Middle frontal gyrus (tissue), 1 donor: ENCODE measurements around the gene FYB2.

Source experiments
- DNase-seq: peaks from one replicate; pipeline ENCODE4 v3.0.0-alpha.2; 2015; ENCODE audit warnings: low spot score; ENCODE audit errors: extremely low spot score

Gene FYB2

DNA sequence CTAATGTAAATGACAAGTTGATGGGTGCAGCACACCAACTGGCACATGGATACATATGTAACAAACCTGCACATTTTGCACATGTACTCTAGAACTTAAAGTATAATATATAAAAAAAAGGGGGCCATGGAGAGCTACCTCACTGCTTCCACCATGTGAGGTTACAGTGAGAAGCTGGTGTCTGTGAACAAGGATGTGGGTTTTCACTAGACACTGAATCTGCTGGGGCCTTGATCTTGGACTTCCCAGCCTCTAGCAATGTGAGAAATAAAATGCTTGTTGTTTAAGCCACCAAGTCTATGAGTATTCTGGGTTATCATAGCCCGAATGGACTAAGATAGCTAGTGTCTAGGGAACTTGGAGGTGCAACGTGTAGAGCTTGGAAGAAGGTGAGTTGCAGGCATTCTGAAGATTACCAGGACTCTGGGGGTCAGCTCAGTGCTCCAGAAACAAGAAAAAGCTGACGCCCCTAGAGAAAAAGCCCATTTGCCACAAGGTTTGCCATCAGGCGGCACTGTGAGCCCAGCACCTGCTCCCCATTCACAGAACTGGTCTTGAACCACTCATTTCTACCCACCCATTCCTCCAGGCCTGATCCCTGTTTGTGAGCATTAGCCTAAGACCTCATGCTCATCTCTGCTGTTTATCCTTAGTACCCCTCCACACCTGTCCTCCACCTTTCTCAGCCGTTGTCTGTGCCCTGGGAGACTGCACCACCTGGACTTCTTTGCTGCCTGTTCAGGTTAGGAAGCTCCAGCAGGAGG, 15.1 kb upstream of the FYB2 start:
- DNase-seq = no peak

DNA sequence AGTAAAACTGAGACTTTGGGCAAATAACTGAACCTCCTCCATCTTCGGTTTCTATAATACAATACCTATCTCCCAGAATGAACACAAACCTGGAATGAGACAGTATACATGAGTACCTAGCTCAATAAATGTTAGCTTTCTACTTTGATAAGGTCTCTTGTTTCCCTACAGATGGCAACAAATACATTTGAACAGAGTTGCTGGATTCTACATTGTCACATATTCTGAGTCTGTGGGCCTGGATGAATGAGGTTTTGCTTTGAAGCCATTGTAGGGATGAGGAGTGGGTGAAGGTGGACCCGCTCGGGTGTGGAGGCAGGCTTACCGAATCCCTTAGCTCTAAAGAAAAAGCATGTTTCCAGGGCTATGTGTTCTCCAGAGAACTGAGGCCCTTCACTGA, 13.9 kb upstream of the FYB2 start:
- DNase-seq = no peak

DNA sequence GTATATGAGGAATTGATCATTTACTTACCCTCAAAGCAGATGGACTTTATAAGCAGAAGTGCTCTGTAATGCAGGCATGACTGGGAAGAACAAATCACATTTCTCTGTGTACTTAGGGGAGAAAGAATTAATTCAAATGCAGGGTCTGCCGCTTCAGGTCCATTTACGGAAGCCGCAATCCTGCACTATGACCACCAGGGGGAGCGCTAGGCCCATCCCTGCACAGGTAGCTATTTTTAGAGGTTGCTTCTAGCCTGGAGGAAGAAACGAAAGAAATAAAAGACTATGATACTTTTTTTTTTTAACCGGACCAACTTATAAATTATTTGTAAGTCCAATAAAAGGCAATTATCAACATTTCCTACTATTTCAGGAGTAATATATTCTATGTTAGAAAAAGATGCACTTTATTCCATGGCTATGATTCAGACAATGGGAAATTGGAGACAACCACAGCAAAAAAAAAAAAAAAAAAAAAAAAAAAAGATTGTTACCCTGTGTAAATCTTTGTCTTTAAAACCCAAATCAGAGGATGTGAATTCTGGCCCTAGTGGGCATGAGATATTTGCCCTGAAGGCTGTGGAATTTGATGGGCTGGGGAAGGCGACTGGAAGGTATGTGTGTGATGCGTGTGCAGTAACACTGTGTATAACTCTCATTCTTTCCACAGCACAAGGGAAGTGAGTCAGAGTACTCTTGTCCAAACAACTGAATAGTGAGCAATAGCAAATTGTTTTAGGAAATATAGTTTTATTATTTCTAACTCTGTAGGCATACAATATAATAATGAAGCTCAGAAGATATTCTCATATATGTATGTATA, 12.9 kb upstream of the FYB2 start:
- peak; percentile 52 for DNase-seq

DNA sequence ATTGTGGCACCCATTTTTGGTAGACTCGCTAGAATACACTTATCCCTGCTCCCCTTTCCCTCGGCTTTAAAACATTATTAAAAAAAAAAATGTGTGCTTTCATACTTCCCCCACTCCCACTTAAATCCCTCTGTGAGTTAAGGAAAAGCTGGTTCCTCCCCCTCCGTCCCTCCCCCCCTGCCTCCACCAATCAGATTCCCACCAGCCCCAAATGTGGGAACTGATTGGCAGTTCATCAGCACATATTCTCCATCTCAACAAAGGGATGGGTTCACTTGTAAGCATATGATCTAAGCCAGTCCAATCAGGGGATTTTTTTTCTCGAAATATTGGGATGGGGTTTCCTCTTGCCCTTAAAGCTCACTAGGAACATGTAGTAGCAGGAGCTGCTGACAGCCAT, 10.8 kb upstream of the FYB2 start:
- DNase-seq = no peak

DNA sequence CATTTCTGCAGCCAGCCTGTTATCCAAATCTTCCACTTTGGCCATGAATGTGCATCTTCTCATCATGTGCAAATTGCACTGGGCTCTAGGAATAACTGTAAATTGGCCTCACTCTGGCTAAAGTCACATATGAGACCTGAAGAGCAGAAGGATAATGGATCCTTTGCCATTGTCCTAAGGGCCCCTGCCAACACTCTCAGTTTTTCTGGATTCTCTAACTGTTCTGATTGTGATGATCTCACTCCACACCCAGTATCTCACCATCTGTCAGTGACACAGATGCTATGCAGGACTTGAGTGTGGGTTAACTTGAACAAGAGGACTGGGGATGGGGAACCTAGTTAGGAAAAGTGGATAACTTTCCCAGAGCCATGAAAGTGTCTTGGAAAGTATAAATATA, 8.5 kb upstream of the FYB2 start:
- no peak for DNase-seq

DNA sequence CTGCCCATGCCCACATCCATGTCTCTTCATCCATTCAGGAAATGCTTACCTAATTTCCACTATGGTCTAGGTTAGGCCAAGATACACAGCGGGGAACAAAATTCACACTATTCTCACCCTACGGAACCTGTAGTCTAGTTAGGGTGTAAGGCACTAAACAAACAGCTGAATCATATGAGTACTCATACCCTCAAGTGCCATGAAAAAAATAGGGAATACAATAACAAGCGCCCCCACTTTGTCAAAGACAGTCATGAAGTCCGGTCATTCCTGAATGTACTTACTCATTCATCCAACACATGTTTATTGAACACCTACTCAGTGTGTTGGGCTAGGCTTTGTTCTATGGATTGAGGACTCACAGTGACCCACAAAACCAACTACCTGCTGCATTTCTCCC, 6.2 kb upstream of the FYB2 start:
- DNase-seq = no peak

DNA sequence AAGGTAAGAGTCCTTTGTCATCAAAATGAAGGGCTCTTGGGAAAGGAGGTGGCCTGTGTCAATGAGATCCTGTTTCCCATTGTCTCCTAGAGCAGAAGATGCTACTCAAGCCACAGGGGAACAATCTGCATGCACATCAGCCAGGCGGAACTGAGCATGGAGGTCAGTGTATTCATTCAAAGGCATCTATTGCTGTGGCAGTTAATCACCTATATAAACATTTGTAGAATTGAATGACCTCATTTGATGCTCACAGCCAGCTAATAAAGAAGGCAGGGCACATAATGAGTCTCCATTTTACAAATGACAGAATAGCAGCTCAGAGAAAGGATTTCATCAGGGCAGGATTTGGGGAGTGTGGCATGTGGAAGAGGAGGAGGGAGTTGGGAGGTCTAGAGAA, 5.7 kb upstream of the FYB2 start:
- DNase-seq = no peak

DNA sequence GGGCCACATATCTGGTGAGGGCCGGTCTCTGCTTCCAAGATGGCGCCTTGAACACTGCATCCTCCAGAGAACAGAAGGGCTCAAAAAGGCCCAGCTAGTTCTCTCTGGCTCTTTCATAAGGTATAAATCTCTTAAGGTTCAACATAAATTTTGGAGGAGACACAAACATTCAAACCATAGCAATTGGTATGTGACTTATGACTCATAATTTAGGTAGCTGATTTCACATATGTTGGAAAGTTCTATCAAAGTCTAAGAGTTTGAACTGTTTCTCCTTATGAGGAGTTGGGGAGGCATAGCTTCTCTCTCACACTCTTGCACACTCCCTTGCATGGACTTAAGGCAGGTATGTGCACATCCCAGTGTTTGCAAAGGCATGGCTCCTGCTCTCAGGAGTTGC, 5.1 kb upstream of the FYB2 start:
- DNase-seq = no peak

DNA sequence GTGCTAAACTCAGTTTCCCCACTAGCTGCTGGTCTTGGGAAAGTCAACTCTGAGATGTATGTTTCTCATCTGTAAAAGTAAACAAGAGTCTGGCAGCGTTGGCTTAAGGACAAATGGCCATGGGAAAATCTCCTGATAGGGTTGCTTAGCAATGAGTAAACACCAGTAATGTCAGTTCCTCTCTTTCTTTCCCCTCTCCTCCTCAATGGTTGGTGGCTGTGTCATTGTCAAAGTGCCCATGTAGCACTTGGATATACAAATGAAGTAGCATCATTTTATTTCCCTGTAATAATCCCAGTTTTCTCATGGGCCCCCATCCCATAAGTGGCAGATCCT, 2.2 kb upstream of the FYB2 start:
- DNase-seq = no peak

DNA sequence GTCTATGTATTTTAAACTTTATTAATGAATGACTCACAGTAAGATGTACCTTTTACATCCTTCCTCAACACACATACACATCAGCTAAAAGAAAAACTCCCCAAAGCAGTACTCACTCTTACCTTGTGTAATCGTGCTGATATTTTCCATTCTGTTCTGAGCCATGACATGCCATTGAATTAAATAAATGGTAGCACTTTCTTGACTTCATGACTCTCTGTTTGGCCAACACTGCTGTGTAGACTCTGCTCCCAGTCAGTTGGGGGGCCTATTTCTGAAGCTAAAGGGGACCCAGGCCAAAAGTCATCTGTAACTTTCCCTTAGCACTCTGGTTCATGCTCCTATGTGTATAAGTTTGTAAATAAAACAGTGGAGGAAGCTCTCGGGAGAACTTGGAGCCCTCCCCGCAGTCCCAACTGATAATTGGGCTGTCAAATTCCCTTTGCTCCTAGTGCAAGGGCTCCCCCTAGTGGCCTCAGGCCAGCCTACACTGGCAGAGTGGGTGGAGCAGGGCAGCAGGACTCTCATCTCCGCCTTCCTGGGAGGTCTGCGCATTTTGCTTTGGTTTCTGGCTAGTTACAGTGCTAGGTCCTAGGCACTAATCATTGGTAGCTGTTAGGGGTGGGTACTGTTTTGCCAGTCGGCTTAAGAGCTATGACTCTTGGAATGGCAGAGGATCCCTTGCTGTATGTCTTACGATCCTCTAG, 1.7 kb upstream of the FYB2 start:
- no peak for DNase-seq

DNA sequence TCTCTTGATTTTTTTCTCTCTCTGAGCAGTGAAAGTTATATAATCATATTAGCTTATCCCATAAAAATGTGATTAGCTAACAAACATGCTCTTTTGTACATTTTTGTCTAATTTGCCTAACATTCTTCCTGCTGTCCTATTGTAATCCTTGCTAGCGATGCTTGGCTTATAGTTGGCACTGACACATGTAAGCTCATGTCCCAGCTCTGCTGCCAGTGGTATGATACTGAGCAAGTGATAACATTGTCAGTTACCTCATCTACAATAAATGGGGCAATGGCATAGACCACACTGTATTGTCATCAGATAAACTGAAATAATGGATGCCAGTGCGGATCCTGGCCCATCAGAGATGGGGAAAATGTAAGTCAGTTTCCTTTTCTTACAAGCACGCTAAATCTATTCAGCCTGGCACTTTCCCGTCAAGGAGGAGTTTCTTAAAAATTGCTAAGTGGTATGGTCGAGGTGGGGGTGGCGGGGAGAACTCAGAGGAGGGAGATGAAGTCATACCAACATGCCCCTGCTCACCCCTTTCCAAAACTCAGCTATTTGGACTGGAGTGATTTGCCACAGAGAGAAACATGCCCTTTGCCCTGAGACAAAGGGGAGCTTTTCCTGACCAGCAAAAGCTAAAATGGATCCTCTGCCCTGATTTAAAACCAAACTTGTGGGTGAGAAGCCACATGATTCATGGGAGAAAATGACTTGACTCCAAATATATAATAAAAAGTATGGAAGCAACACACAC, 1.3 kb downstream of the FYB2 start:
- no peak for DNase-seq

DNA sequence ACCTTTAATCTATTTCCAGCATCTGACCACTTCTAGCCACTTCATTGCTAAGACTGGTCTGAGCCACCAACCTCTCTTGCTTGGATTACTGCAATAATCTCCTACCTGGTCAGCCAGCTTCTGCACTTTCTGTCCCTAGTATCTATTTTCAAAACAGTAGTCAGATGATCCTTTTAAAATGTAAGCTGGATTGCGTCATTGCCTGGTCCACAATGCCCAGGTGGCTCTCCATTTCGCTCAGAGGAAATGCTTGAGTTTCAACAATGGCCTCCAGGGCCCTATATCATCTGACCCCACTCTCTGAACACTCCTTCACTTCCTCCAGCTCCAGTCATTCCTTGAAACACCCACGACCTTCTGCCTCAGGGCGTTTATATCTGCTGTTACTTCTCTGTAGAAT, 2.3 kb downstream of the FYB2 start:
- no peak for DNase-seq

DNA sequence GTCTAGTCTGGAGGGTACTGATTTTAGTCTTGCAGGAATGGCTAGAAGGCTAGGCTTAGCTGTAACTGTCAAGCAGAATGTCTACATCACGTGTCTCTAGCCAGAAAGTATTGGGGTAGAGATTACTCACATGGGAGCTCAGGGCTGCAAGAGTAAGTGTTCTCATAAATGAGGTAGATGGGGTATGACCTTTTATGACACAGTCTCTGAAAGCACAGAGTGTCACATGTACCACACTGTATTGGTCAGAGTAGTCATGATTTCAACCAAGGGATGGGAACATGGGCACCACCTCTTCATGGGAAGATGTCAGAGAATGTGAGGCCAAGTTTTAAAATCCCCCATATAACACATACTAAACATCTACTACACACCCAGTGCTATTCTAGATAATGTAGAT, 2.9 kb downstream of the FYB2 start:
- DNase-seq = no peak

DNA sequence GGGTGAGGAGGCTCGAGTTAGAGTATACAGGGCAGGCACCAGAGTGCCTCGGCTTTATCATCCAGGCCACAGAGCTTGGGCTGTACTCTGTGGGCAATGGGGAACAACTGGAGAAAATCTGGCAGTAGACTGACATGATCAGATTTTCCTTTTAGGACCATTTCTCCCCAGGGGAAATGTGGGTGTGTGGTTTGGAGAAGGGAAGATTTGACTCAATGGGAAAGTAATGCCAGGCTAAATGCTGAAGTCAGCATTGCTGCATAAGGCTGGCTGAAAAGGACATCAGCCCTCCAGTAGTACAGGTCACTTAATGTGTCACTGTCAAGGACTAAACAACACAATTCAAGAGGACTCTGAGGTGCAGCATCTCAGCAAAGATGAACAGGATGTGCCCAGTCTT, 5.0 kb downstream of the FYB2 start:
- DNase-seq = no peak

DNA sequence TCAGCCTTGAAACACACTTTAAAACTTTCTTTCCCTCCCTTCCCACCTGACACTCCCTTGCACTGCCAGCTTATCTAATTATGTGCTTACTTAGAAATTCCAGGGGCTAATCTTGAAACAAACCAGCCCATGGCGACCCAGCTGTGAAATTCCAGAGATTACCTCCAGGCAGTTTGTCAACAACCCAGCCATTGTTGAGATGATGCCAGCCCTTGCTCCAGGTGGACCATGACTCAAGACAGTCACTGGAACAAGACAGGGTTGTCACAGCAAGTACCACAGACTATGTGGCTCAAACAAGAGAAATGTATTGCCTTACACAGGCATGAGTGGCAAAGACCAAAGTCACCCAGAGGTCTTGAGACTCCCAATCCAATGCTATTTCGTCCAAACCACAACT, 7.9 kb downstream of the FYB2 start:
- no peak for DNase-seq

DNA sequence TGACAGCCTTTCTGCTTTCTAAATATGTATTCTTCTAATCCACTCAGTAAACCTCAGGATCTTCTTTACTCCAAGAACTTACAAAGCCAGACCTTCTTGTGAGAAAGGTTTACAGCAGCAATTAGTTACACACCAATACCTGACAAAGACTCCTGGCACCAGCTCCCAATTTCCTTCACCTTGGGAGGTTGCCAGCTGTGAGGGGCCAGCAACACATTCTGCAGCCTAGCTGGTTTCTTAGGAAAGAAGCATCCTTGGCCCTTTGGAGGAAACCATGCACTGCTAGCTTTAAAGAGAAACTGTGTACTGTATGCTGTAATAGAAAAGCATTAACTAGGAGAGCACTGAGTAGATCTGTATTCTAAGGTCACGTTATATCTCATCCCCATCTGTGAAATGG, 10.8 kb downstream of the FYB2 start:
- DNase-seq = no peak

DNA sequence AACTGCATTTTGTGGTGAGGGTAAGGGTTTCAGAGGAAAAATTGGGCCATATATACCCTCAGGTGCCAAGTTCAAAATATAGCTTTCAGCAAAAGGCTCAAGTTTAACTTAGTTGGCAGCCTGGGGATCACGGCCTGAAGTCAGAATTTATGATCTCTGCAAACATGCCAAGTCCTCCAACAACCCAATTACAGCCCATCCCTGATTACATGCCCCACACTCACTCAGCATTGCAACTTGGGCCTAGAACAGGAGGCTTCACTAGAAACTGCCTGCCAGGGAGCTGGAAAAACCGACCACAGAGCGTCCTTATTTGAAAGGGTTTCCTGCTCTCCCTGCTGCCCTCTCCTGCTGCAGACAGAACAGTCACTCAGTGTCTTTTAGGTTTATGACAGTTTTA, 12.4 kb downstream of the FYB2 start:
- DNase-seq = no peak

DNA sequence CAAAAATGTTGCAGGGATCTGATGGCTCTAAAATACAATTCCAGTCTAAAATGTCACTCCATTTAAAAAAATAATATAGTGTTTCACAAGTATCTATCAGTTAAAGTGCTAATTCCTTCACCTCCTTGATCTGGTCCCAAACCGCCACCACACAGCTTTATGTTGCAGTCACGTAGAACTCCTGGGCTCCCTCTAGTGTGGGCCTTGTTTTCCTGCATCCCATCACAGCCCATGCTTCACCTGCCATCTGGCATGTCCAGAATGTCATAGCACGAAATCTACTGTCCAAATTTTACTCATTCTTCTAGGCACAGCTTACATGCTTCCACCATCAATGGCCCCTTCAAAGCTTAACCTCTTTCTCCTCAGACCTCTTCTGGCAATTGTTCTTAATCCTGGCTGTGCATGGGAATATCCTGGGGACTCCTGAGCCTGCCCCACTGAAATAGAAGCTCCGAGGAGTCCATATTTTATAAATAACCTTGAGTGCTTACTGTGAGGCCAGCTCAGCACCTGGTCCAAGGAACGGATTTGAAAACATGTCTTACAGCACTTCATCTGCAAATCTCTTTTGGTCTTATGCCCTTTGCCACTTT, 15.5 kb downstream of the FYB2 start:
- no peak for DNase-seq

DNA sequence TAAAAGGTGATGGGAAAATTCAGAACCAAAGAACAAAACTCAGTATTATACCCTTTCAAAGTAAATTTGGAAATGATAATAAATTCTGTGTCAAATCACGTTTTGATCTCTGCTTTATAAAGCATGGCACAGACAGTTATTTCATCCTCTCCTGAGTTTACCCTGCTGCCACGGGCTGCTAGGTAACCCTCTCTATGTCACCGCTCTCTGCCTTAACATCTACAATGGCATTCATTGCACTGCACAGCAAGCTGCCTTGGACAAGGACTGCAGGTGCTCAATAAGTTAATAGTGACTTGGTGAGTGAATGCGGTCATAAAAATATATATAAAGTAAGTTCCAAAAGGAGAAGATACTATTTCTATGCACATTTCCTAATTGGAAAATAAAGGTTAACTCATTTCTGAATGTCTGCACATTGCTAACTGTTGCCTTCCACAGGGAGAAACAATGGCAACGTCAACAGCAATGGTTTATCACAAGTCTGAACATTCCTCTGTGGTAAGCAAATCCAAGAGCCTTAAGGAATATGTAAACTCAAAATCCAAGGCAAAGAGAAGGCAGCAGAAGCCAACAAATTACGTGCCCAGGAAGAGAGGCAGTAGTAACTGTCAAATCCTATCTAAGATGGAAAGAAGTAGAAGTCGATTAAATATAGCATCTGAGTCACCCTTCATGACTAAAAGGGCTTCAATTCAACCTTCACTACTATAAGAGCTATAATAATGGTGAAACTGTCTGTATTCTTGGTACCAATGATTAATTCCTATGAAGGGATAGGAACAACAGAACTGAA, 19.4 kb downstream of the FYB2 start:
- DNase-seq = no peak

DNA sequence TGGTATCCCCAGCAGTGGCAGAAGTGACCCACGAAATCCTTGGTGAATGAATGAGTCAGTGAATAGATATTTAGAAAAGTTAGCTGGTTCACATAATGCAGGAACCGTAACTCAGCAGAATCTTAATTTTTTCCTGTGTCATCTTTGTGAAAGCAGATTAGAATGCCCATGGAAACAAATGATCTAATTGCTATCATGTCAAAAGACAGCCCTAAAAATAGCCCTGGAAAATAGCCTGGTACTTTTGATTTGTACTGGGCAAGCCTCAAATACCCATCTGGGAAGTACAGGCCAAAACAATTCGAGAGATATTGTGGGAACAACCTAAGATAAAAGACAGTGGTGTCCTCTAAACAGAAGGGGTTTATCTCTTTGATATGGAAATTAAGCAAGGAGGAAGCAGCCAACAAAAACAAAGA, 21.1 kb downstream of the FYB2 start:
- no peak for DNase-seq
